ENCODE results near the gene TGIF2LX.
"Not testable (repeated sequence)": the region's sequence is repeated elsewhere in the genome, so short reads cannot be mapped to it uniquely, and the experiment has no call there.

Gene TGIF2LX

DNA sequence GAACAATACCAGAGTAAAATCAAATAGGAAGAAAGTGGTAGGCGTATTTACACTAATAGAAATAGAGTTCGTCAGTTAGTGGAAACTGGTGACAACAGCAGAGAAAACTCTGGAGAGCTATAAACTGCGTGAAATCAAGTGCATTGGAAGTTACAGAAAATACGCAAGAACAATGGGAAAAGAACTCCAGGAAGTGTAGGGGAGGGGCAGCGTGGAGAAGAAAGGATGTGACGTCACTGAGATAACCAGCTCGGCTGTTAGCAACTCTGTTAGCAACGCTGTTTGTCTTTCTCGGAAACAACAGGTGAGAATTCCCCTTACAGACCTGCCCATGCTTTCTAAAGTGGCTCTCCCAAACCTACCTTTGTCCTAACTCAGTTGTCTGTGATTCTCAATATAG is at the start of gene TGIF2LX:
TSS of gene TGIF2LX (plus strand) at position 244 of the 400 bp plus-strand sequence. CDS start 178 bp downstream, outside the sequence.
- not testable (repeated sequence) for DNase-seq (ENCODE audit: low read depth)

DNA sequence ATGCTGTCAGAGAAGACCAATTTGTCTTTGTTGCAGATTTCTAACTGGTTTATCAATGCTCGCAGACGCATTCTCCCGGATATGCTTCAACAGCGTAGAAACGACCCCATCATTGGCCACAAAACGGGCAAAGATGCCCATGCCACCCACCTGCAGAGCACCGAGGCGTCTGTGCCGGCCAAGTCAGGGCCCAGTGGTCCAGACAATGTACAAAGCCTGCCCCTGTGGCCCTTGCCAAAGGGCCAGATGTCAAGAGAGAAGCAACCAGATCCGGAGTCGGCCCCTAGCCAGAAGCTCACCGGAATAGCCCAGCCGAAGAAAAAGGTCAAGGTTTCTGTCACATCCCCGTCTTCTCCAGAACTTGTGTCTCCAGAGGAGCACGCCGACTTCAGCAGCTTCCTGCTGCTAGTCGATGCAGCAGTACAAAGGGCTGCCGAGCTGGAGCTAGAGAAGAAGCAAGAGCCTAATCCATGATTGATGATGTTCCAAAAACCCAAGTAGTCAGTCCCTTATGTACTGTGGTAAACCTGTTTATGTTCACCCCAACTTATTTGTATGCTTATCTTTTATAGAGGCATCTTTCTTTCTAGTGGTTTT is 728 bp downstream of the TGIF2LX start:
- DNase-seq (ENCODE audit: low read depth): not testable (repeated sequence)

GRCh38 chrX:89943077-89943476 is 21.4 kb downstream of the TGIF2LX start:
- not testable (repeated sequence) for DNase-seq (ENCODE audit: low read depth)

- not testable (repeated sequence) for DNase-seq (ENCODE audit: low read depth)
Observed at GRCh38 chrX:89965588-89965987, 43.9 kb downstream of the TGIF2LX start.
